GM21526 (cell line): ENCODE data around the gene RARB.

ENCODE experiments used
- ATAC-seq: cut with Tn5 transposase; IDR thresholded peaks from one replicate; pipeline ENCODE4 v1.9.1; 2021; ENCODE audit warnings: moderate library complexity; ENCODE audit not compliant: unreplicated experiment, low FRiP score

The RARB gene

GRCh38 chr3:25427942-25428788 is at the start of gene RARB:
RARB (plus strand) TSS chr3:25428263; CDS start chr3:25428732, 469 bp downstream.
- peak; percentile 56 for ATAC-seq

- no peak for ATAC-seq
These were observed 49.2 kb upstream of the RARB start for GRCh38 chr3:25378786-25379311.

GRCh38 chr3:25380222-25380739 is 47.8 kb upstream of the RARB start:
- no peak for ATAC-seq

GRCh38 chr3:25381083-25381482 is 47.0 kb upstream of the RARB start:
- no peak for ATAC-seq

GRCh38 chr3:25384471-25384870 is 43.6 kb upstream of the RARB start:
- ATAC-seq, result no peak

- no peak for ATAC-seq
These were observed 42.1 kb upstream of the RARB start for GRCh38 chr3:25385807-25386460.

GRCh38 chr3:25386686-25387255 is 41.3 kb upstream of the RARB start:
- ATAC-seq, result no peak

- no peak for ATAC-seq
These were observed 37.5 kb upstream of the RARB start for GRCh38 chr3:25390605-25391004.

GRCh38 chr3:25396251-25396650 is 31.8 kb upstream of the RARB start:
- no peak for ATAC-seq

GRCh38 chr3:25396686-25397085 is 31.4 kb upstream of the RARB start:
- no peak for ATAC-seq

GRCh38 chr3:25397150-25397549 is 30.9 kb upstream of the RARB start:
- ATAC-seq, result no peak

- ATAC-seq, result no peak
These were observed 27.5 kb upstream of the RARB start for GRCh38 chr3:25400587-25400986.

GRCh38 chr3:25403968-25404367 is 24.1 kb upstream of the RARB start:
- no peak for ATAC-seq

GRCh38 chr3:25404569-25404968 is 23.5 kb upstream of the RARB start:
- no peak for ATAC-seq

GRCh38 chr3:25405335-25405734 is 22.7 kb upstream of the RARB start:
- no peak for ATAC-seq

- ATAC-seq, result no peak
These were observed 17.4 kb upstream of the RARB start for GRCh38 chr3:25410703-25411102.

- ATAC-seq, result no peak
These were observed 15.8 kb upstream of the RARB start for GRCh38 chr3:25412269-25412668.

GRCh38 chr3:25416176-25416575 is 11.9 kb upstream of the RARB start:
- no peak for ATAC-seq

- no peak for ATAC-seq
These were observed 9.5 kb upstream of the RARB start for GRCh38 chr3:25418596-25418995.

- ATAC-seq, result no peak
These were observed 8.8 kb upstream of the RARB start for GRCh38 chr3:25419251-25419650.

- no peak for ATAC-seq
These were observed 7.9 kb upstream of the RARB start for GRCh38 chr3:25420147-25420546.
